ENCODE measurements around the gene APH1B. TPM values are rescaled to one million over a fixed set of nuclear protein-coding genes. Genes with fewer than 3 reads are reported as not detected.
A peak's percentile ranks its signal among the peaks of the same experiment; 100 is the strongest.

Gene APH1B
- total and polyA plus RNA-seq, 9 of the 15 experiments (the other 6 are each of a cell fraction or from before 2014, with no cell fraction given) = 5.1 to 9.7 (median 7.0) TPM

- TF ChIP-seq CEBPB (tag; IDR thresholded peaks at IDR 0.05) = peak; percentile 90
- TF ChIP-seq, protein P1, sequence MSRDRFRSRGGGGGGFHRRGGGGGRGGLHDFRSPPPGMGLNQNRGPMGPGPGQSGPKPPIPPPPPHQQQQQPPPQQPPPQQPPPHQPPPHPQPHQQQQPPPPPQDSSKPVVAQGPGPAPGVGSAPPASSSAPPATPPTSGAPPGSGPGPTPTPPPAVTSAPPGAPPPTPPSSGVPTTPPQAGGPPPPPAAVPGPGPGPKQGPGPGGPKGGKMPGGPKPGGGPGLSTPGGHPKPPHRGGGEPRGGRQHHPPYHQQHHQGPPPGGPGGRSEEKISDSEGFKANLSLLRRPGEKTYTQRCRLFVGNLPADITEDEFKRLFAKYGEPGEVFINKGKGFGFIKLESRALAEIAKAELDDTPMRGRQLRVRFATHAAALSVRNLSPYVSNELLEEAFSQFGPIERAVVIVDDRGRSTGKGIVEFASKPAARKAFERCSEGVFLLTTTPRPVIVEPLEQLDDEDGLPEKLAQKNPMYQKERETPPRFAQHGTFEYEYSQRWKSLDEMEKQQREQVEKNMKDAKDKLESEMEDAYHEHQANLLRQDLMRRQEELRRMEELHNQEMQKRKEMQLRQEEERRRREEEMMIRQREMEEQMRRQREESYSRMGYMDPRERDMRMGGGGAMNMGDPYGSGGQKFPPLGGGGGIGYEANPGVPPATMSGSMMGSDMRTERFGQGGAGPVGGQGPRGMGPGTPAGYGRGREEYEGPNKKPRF (IDR thresholded peaks at IDR 0.05; ENCODE audit: low read depth, low read length) = no peak
- no peak for TF ChIP-seq NR2C2 (CRISPR knock-in tag; IDR thresholded peaks at IDR 0.05)
- TF ChIP-seq NR2C2 (tag; IDR thresholded peaks at IDR 0.05) = peak; percentile 61
- peak; percentile 82; the same call in 1 of the 2 replicates for TF ChIP-seq MYC (IDR thresholded peaks at IDR 0.05; ENCODE audit: low read depth, low read length)
- peak; percentile 62; the same call in 1 of the 2 replicates for TF ChIP-seq MYC (CRISPR knock-in tag; IDR thresholded peaks at IDR 0.05; ENCODE audit: borderline replicate concordance, low read depth)
- no peak for TF ChIP-seq ZNF311 (CRISPR knock-in tag; IDR thresholded peaks at IDR 0.05)
- TF ChIP-seq MEIS2 (IDR thresholded peaks at IDR 0.05; ENCODE audit: partially characterized antibody) = peak; percentile 21
- TF ChIP-seq ERF (CRISPR knock-in tag; IDR thresholded peaks at IDR 0.05) = peak; percentile 70; the same call in 1 of the 2 replicates
- no peak for TF ChIP-seq ILK (tag; IDR thresholded peaks at IDR 0.05; ENCODE audit: borderline replicate concordance, low read depth)
- TF ChIP-seq ZNF780A (CRISPR knock-in tag; IDR thresholded peaks at IDR 0.05) = no peak
- TF ChIP-seq, protein P2, sequence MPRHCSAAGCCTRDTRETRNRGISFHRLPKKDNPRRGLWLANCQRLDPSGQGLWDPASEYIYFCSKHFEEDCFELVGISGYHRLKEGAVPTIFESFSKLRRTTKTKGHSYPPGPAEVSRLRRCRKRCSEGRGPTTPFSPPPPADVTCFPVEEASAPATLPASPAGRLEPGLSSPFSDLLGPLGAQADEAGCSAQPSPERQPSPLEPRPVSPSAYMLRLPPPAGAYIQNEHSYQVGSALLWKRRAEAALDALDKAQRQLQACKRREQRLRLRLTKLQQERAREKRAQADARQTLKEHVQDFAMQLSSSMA (CRISPR knock-in tag; IDR thresholded peaks at IDR 0.05) = no peak; the same call in 1 of the 2 replicates
- TF ChIP-seq MEF2A (IDR thresholded peaks at IDR 0.05; ENCODE audit: control insufficient read depth, low read depth, low read length) = no peak
- TF ChIP-seq NFXL1 (CRISPR knock-in tag; IDR thresholded peaks at IDR 0.05) = no peak
- TF ChIP-seq ZFP1 (CRISPR knock-in tag; IDR thresholded peaks at IDR 0.05) = no peak
- no peak for TF ChIP-seq CREB1 (IDR thresholded peaks at IDR 0.05)
- no peak; the same call in 1 of the 2 replicates for TF ChIP-seq CREB1 (CRISPR knock-in tag; IDR thresholded peaks at IDR 0.05)
- TF ChIP-seq ZKSCAN1 (IDR thresholded peaks at IDR 0.05; ENCODE audit: low read depth, low read length) = no peak
- TF ChIP-seq ZNF121 (CRISPR knock-in tag; conservative IDR thresholded peaks at IDR 0.05) = no peak
- TF ChIP-seq ATF7 (IDR thresholded peaks at IDR 0.05) = peak; percentile 92
- TF ChIP-seq, protein P3, sequence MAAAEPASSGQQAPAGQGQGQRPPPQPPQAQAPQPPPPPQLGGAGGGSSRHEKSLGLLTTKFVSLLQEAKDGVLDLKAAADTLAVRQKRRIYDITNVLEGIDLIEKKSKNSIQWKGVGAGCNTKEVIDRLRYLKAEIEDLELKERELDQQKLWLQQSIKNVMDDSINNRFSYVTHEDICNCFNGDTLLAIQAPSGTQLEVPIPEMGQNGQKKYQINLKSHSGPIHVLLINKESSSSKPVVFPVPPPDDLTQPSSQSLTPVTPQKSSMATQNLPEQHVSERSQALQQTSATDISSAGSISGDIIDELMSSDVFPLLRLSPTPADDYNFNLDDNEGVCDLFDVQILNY (CRISPR knock-in tag; IDR thresholded peaks at IDR 0.05) = no peak
- TF ChIP-seq KDM4B (IDR thresholded peaks at IDR 0.05; ENCODE audit: borderline replicate concordance in 2 of 2, low read depth in 1 of 2) = no peak
- no peak for TF ChIP-seq JUNB (CRISPR knock-in tag; conservative IDR thresholded peaks at IDR 0.05)
- no peak for TF ChIP-seq SUPT5H (IDR thresholded peaks at IDR 0.05)
- TF ChIP-seq, protein P4, sequence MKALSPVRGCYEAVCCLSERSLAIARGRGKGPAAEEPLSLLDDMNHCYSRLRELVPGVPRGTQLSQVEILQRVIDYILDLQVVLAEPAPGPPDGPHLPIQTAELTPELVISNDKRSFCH (CRISPR knock-in tag; IDR thresholded peaks at IDR 0.05) = no peak
- TF ChIP-seq, protein P4 (tag; IDR thresholded peaks at IDR 0.05) = no peak; the same call in 1 of the 2 replicates
- TF ChIP-seq SRF (CRISPR knock-in tag; IDR thresholded peaks at IDR 0.05) = no peak
Measured at GRCh38 chr15:63344731-63345390, 67.5 kb downstream of the APH1B start (continued).
